GM18907 (cell line): ENCODE measurements around the gene HSPA1L.
"Not testable (repeated sequence)": the region's sequence is repeated elsewhere in the genome, so short reads cannot be mapped to it uniquely, and the experiment has no call there.

Experiments used
- ATAC-seq: cut with Tn5 transposase; IDR thresholded peaks from one replicate; pipeline ENCODE4 v1.9.1; 2021; ENCODE audit warnings: mild to moderate bottlenecking, moderate library complexity; ENCODE audit not compliant: unreplicated experiment

Gene HSPA1L

GRCh38 chr6:31817133-31817928 lies 2.2 kb upstream of the HSPA1L start:
- not testable (repeated sequence) for ATAC-seq

DNA sequence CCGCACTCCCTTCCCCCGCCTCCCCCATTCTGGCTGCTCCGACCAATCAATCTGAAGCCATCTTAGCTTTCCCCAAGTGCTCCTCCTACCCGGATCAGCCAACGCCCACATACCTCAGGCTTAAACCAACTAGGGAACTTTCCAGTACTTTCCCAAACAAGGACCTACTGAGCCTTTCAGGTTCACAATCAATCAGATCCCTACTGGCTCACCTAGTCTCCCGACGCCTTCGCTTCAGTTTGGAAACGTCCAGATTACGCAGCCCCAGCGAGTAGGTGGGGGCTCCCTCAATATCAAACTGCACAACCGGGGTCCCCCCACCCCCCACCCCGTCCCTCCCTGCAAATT lies 432 bp downstream of the HSPA1L start:
- no peak for ATAC-seq

DNA sequence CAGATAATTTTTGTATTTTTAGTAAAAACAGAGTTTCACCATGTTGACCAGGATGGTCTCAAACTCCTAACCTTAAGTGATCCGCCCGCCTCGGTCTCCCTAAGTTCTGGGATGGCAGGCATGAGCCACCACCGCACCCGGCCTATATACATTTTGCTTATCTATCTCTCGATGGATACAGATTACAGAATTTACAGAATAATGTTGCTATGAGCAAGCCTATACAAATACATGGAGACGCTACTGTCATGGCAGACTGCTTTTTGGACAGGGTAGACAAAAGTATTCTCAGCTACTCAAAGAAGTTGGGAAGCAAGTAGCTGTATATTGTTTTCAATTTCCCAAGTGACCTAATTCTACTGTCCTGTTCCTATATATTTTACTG lies 1.6 kb downstream of the HSPA1L start:
- no peak for ATAC-seq

DNA sequence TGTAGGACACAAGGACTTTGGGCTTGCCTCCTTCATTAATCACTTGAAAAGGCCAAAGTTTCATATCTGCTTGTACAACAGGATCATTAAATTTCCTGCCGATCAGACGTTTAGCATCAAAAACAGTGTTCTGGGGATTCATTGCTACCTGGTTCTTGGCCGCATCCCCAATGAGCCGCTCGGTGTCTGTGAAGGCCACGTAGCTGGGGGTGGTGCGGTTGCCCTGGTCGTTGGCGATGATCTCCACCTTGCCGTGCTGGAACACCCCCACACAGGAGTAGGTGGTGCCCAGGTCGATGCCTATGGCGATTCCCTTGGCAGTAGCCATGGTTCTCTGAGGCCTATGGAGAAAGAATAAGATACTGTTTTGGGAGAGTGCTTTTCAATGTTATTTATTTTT lies 3.4 kb downstream of the HSPA1L start:
- no peak for ATAC-seq

DNA sequence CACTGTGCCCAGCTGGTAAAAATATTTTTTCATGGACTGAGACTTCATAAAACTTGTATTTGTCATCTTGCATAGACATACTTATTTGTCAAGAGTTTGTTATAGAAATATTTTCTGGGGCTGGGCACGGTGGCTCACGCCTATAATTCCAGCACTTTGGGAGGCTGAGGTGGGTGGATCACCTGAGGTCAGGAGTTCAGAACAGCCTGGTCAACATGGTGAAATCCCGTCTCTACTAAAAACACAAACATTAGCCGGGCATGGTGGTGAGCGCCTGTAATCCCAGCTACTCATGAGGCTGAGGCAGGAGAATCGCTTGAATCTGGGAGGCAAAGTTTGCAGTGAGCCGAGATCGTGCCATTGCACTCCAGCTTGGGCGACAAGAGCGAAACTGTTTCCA lies 6.5 kb downstream of the HSPA1L start:
- not testable (repeated sequence) for ATAC-seq

GRCh38 chr6:31806470-31807272 lies 8.4 kb downstream of the HSPA1L start, which contains the start of gene LSM2:
Gene LSM2, minus strand, starts transcription at chr6:31806966. Its CDS starts 209 bp downstream, at chr6:31806757.
- ATAC-seq: peak; percentile 83

- ATAC-seq: peak; percentile 5
Measured at GRCh38 chr6:31805939-31806469, 9.1 kb downstream of the HSPA1L start.

DNA sequence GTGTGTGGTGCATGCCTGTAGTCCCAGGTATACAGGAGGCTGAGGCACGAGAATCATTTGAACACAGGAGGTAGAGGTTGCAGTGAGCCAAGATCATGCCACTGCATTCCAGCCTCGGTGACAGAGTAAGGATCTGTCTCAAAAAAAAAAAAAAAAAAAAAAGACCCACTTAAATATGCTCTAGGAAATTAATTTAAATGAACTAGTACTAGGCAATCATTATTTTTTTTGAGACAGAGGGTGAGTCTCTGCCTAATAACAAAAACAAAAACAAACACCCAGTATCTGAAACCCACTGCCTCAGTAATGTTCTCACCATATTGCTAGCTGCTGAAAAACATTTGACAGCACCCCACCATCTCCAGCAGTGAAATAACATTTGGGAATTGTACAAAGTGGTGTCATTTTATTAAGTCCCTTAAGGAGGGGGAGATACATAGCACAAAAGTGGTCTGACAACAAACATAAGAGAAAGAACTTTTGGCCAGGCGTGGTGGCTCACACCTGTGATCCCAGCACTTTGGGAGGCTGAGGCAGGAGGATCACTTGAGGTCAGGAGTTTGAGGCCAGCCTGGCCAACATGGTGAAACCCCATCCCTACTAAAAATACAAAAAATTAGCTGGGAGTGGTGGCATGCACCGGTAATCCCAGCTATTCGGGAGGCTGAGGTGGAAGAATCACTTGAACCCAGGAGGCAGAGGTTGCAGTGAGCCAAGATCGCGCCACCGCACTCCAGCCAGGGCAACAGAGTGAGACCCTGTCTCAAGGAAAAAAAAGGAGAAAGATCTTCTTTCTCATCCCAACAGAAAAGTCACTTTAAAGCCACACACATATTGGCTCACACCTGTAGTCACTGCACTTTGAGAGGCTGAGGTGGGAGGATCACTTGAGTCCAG lies 13.8 kb downstream of the HSPA1L start:
- not testable (repeated sequence) for ATAC-seq

DNA sequence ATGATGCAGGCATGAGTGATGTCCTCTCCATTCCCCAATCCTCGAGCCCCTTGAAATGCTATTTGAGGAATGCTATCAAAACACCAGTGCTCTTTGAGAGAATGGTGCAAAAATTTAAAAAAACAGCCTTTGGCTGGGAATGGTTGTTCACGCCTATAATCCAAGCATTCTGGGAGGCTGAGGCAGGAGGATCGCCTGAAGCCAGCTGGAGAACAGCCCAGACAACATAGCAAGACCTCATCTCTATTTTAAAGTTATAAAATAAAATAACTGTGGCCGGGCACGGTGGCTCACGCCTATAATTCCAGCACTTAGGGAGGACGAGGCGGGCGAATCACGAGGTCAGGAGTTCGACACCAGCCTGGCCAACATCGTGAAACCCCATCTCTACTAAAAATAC lies 15.3 kb downstream of the HSPA1L start:
- ATAC-seq: no peak

GRCh38 chr6:31797588-31797987 lies 17.5 kb downstream of the HSPA1L start:
- ATAC-seq: no peak

GRCh38 chr6:31796993-31797385 lies 18.1 kb downstream of the HSPA1L start:
- no peak for ATAC-seq

GRCh38 chr6:31795616-31796298 lies 19.3 kb downstream of the HSPA1L start, which contains the start of gene VARS1:
Gene VARS1, minus strand, starts transcription at chr6:31795752. Its CDS starts 535 bp downstream, at chr6:31795217.
- ATAC-seq: peak; percentile 68

GRCh38 chr6:31794866-31795615 lies 20.0 kb downstream of the HSPA1L start:
- peak; percentile 18 for ATAC-seq

GRCh38 chr6:31794294-31794865 lies 20.7 kb downstream of the HSPA1L start:
- ATAC-seq: no peak

GRCh38 chr6:31793927-31794245 lies 21.2 kb downstream of the HSPA1L start:
- ATAC-seq: not testable (repeated sequence)

DNA sequence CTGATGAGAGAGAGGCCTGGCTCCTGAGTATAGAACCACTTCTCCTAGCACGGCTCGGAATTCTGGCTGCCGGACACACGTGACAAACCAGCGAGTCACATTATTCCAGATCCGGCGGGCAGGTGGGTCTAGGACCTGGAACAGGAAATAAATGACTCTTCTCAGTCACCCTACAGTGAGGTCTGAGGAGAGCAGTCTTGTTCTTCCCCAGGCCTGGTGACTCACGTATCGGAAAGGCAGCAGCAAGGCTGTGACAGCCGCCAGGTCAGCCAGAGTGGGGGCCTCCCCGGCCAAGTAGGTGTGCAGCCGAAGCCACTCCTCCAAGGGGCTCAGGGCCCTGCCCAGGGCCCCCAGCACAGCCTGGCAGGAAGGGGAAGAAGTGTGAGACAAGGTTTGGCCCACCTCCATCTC lies 22.3 kb downstream of the HSPA1L start:
- no peak for ATAC-seq

DNA sequence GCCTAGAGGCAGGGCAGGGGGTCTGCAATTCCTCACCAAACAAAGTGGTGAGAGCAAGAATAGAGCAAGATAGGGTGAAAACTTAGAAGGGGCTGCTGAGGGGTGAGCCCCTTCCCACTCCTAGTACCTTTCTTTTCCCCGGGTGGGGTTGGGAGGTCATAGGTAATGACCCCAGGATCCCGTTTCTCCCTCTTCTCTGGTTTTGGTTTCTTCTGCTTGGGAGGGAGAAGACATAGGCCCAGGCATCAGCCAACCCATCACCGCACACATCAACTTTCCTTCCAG lies 23.1 kb downstream of the HSPA1L start:
- ATAC-seq: no peak

DNA sequence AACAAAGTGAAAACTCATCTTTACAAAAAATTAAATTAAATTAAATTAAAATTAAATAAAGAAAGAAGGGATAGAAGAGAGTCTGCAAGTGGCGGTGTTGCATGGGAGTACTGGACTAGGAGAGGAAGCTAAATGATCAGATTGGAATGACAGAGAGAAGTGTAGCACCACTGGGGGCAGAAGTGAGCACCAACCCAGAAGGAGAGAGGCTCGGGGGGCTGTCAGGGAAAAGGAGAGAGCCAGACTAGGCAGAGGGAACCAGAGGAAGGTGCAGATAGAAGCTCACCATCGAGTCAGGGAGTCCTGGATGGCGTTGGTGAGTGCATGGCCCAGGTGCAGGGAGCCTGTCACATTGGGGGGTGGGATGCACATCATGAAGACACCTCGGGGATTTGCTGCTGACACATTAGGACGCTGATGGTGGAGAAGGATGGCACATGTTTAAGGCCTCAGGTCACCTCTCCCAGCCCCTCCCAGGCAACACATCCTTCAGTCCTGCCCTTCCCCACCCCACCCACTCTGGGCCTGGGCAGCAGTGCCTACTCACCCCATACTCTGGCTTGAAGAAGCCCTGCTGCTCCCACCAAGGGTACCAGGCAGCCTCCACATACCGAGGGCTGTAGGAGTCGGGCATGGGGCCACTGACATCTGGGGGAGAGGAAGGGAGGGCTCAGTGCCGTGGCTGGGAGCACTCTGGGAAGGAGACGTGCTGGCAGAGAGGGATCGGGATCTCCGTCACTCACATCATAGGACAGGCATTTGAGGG lies 23.6 kb downstream of the HSPA1L start:
- no peak for ATAC-seq

- no peak for ATAC-seq
Measured at GRCh38 chr6:31785475-31785874, 29.6 kb downstream of the HSPA1L start.
